ENCODE results near the gene KIF5C. TPM values are rescaled to one million over a fixed set of nuclear protein-coding genes. Genes with fewer than 3 reads are reported as not detected.

The KIF5C gene
- total RNA-seq, 1 experiment from 2014 or later: 1.6 TPM

GRCh38 chr2:149068996-149069888 is 194.2 kb downstream of the KIF5C start:
- Histone ChIP-seq H3K36me3 (ENCODE audit: control insufficient read depth, insufficient read depth, low read length) (no peaks in the 10 kb centered on the region), H3K27ac (ENCODE audit: low read length) (no peak overlapping the region), H3K27me3 (ENCODE audit: control insufficient read depth, insufficient read depth, low read length) (no peaks in the 10 kb centered on the region; the same call in 1 of the 2 replicates), H3K9me3 (ENCODE audit: control insufficient read depth, insufficient read depth, low read depth, low read length) (no peaks in the 10 kb centered on the region), H3K4me1 (ENCODE audit: control insufficient read depth, insufficient read depth, low read length) (no peaks in the 10 kb centered on the region), H3K4me3 (ENCODE audit: low read depth in 2 of 2, low read length in 2 of 2) (no peak overlapping the region)
- DNase-seq (ENCODE audit: low read depth, low spot score) (no peak), ATAC-seq (no peak)
- ChIA-PET CTCF (no interaction called here), POLR2A (no interaction called here)
- BruUV-seq (replicated peaks): no TSS peak
- TF ChIP-seq CTCF (IDR thresholded peaks at IDR 0.05): no peak
- TF ChIP-seq, protein P1, sequence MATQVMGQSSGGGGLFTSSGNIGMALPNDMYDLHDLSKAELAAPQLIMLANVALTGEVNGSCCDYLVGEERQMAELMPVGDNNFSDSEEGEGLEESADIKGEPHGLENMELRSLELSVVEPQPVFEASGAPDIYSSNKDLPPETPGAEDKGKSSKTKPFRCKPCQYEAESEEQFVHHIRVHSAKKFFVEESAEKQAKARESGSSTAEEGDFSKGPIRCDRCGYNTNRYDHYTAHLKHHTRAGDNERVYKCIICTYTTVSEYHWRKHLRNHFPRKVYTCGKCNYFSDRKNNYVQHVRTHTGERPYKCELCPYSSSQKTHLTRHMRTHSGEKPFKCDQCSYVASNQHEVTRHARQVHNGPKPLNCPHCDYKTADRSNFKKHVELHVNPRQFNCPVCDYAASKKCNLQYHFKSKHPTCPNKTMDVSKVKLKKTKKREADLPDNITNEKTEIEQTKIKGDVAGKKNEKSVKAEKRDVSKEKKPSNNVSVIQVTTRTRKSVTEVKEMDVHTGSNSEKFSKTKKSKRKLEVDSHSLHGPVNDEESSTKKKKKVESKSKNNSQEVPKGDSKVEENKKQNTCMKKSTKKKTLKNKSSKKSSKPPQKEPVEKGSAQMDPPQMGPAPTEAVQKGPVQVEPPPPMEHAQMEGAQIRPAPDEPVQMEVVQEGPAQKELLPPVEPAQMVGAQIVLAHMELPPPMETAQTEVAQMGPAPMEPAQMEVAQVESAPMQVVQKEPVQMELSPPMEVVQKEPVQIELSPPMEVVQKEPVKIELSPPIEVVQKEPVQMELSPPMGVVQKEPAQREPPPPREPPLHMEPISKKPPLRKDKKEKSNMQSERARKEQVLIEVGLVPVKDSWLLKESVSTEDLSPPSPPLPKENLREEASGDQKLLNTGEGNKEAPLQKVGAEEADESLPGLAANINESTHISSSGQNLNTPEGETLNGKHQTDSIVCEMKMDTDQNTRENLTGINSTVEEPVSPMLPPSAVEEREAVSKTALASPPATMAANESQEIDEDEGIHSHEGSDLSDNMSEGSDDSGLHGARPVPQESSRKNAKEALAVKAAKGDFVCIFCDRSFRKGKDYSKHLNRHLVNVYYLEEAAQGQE (IDR thresholded peaks at IDR 0.05; ENCODE audit: insufficient read depth in 1 of 2, low read depth in 2 of 2, low read length in 1 of 2): no peak
- TF ChIP-seq SIN3A (IDR thresholded peaks at IDR 0.05; ENCODE audit: borderline replicate concordance, insufficient read depth, low read depth, low read length): no peak
- no peak for TF ChIP-seq TCF7L2 (IDR thresholded peaks at IDR 0.05; ENCODE audit: low read depth, low read length)
- no peak for TF ChIP-seq POLR2AphosphoS5 (IDR thresholded peaks at IDR 0.05; ENCODE audit: low read depth, low read length)
- intact Hi-C loops (cut with micrococcal nuclease; ENCODE audit: unreplicated experiment) (no loop called here), in situ Hi-C loops (cut with HindIII; ENCODE audit: low pct_unique_long_range_greater_than_20kb, low sequenced_read_pairs) (no loop called here)

- CTCF ChIA-PET: no interaction called here
- no peaks in the 10 kb centered on the region for H3K4me1 ChIP-seq (ENCODE audit: control insufficient read depth, insufficient read depth, low read length)
- H3K27me3 ChIP-seq (ENCODE audit: control insufficient read depth, insufficient read depth, low read length): no peaks in the 10 kb centered on the region; the same call in 1 of the 2 replicates
- no TSS peak for BruUV-seq (replicated peaks)
- H3K36me3 ChIP-seq (ENCODE audit: control insufficient read depth, insufficient read depth, low read length): no peaks in the 10 kb centered on the region
- POLR2A ChIA-PET: no interaction called here
- no peak for TF ChIP-seq POLR2AphosphoS5 (IDR thresholded peaks at IDR 0.05; ENCODE audit: low read depth, low read length)
- TF ChIP-seq TCF7L2 (IDR thresholded peaks at IDR 0.05; ENCODE audit: low read depth, low read length): no peak
- TF ChIP-seq, protein P1 (IDR thresholded peaks at IDR 0.05; ENCODE audit: insufficient read depth in 1 of 2, low read depth in 2 of 2, low read length in 1 of 2): no peak
- no peak for TF ChIP-seq CTCF (IDR thresholded peaks at IDR 0.05)
- TF ChIP-seq SIN3A (IDR thresholded peaks at IDR 0.05; ENCODE audit: borderline replicate concordance, insufficient read depth, low read depth, low read length): no peak
- no peak overlapping the region for H3K27ac ChIP-seq (ENCODE audit: low read length)
- H3K4me3 ChIP-seq (ENCODE audit: low read depth in 2 of 2, low read length in 2 of 2): no peak overlapping the region
- DNase-seq (ENCODE audit: low read depth, low spot score) (no peak), ATAC-seq (no peak)
- H3K9me3 ChIP-seq (ENCODE audit: control insufficient read depth, insufficient read depth, low read depth, low read length): no peaks in the 10 kb centered on the region
- intact Hi-C loops (cut with micrococcal nuclease; ENCODE audit: unreplicated experiment): no loop called here
- in situ Hi-C loops (cut with HindIII; ENCODE audit: low pct_unique_long_range_greater_than_20kb, low sequenced_read_pairs): no loop called here
These were observed 195.8 kb downstream of the KIF5C start for GRCh38 chr2:149070681-149071320.

Data from Panc1 (cell line).